ENCODE data around the gene NRBP1.

NRBP1 gene

DNA sequence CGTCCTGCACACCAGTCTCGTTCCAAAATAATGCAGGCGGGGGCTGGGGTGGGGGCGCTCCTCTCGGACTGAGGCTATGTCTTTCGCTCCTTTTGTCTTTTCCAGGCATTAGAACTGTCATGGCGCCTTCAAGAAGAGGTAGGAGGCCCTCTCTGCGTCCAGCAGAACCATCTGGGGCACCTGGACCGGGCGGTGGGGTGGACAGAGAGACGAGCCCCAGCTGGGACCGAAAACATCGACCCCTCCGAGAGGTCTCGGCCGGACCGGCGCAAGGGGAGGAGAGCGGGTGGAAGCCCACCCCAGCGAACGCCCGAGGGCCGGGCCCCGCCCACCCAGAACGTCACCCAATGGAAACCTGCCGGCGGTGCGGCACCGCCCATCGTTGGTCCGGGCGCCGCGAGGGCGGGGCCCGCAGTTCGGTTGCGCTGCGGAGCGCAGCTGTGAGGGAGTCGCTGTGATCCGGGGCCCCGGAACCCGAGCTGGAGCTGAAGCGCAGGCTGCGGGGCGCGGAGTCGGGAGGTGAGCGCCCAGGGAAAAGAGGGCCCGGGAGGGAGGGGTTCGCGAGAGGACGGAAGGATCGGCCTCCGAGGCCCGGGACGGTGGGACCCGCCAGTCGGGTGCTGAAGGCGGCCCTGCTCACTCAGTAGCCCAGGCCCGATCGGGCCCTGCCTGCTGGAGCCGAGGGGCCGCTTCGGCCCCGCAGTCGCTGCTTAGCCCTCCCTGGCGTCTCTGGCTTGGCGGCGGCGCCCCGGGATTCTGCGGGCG lies at the start of gene NRBP1:
Gene NRBP1 (plus strand): TSS at position 419 of the 765 bp plus-strand sequence. CDS start 4,643 bp downstream, outside the sequence.
- in situ Hi-C loops (cut with MboI; ENCODE audit: low pct_unique_long_range_greater_than_20kb, low sequenced_read_pairs): no loop called here
- DNase-seq: peak; percentile 92

DNA sequence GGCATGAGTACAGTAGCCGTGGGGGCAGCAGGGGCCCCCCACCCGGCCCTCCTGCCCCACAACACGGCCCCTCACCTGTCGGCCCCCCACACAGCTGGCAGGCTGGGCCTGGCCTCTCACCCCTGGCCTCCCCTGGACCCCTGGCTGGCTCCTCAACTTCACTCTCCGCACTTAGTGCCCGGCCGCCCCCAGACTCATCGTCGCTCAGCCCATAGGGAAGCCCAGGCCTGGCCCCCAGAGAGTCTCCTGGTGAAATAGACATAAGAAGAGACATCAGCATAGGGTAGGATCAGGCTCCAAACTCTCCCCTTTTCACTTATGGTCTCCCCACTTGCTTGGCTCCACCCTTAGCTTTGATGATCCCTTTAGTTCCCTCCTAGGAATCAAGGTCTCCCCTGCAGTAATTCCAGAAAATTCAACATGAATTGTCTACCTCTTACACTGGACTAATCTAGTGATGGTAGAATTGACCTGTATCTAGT lies 49.6 kb upstream of the NRBP1 start:
- DNase-seq: no peak

DNA sequence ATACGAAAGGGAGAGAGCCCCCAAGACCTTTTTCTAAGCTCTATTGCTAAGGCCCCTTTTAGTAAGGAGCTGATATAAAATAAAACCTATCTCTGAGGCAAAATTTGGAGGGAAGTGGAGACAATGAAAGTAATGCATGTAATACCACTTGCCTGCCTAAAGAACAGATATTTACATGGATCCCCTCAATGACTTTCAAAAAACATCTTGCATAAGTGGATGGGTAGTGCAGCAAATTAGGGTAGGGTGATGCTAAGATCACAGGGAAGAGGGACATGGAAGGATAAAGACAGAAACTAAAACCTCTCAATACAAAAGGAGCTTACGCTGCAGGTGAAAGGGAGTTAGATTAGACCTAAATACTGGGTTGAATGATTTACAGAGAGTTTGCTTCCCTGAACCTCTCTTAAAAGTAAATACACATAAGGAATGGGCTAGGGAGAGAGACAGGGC lies 49.0 kb upstream of the NRBP1 start:
- peak; percentile 37 for DNase-seq
- in situ Hi-C loops (cut with MboI; ENCODE audit: low pct_unique_long_range_greater_than_20kb, low sequenced_read_pairs): no loop called here

More for the DNA sequence above, 49.6 kb upstream of the NRBP1 start:
- in situ Hi-C loops (cut with MboI; ENCODE audit: low pct_unique_long_range_greater_than_20kb, low sequenced_read_pairs): no loop called here

DNA sequence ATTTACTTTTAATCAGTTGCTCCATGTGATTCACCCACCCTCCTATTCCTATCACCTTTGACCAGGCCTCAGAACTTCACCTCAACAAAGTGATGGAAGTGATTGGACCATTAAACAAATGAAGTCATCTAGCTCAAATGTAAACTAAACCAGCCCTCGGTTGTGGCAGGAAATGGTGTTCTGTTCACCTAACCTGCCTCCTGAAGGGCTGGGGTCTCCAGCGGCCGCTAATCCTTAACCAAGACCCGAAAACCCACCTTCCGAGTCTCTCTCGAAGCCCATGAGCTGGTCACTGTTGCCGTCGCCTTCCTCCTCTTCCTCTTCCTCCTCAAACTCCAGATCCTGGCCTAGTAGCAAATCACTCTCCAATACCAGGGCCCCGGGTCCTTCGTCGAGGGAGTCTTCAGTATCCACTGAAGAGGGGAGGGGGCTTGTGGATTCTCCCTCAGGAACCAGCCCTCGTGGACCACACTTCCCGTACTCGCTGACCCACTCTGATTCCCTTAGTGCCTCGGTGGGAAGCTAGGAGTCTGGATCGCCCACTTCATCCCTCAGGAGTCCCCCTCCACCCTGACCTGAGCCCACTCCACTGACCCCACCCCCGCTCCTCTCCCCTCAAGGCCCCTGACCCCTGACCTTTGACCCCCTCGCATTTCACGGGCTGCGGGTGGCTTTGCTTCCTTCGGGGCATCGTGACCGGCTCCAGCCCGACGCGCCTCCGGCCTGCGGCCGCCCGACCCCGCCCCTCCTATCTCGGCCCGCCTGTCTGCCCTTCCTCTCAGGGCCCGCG lies 48.4 kb upstream of the NRBP1 start:
- in situ Hi-C loops (cut with MboI; ENCODE audit: low pct_unique_long_range_greater_than_20kb, low sequenced_read_pairs): no loop called here
- peak; percentile 44 for DNase-seq

DNA sequence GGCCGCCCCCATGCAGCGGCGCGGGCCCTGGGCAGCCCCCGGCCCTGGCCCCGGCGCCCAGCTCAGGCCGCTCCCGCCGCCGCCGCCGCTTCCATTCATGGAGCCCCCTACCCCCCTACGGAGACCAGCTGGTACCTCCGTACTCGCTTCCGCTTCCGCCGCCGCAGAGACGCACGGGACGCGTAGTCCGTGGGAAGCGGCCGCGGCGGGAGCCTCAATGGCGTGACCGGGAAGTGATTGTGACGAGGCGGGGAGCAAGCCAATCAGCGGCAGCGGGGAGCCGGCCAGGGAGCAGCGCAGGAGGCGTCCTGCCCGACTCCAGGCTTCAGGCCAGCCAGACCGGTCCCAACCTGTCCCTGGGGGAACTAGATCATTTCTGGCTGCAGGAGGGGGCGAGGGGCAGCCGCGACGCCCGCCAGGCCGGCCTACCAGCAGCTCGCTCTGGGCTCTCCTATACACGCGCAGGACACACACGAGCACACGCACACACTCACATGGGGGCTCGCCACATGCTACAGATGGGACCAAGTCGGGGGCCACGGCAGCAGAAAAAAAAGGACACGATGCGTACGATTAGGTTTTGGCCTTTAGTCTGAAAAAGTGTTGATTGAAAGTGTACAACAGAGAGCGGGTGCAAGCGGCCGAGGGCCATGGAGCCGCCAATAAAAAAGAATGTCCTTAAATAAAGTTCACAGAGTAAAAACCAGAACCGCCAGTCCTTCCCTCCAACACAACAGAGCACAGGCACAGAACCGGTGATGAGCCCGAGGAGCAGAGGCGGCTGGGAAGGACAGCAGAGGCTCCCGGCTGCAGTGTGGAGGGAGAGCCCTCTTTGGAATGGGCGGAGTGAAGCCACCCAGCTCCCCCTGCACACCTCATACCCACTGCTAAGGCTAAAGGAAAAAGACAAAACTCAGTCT lies 47.5 kb upstream of the NRBP1 start, which contains the start of gene ZNF513:
Gene ZNF513 (minus strand): TSS at position 109 of the 920 bp plus-strand sequence. CDS start 208 bp downstream, outside the sequence.
- peak; percentile 90 for DNase-seq
- in situ Hi-C loops (cut with MboI; ENCODE audit: low pct_unique_long_range_greater_than_20kb, low sequenced_read_pairs): no loop called here

DNA sequence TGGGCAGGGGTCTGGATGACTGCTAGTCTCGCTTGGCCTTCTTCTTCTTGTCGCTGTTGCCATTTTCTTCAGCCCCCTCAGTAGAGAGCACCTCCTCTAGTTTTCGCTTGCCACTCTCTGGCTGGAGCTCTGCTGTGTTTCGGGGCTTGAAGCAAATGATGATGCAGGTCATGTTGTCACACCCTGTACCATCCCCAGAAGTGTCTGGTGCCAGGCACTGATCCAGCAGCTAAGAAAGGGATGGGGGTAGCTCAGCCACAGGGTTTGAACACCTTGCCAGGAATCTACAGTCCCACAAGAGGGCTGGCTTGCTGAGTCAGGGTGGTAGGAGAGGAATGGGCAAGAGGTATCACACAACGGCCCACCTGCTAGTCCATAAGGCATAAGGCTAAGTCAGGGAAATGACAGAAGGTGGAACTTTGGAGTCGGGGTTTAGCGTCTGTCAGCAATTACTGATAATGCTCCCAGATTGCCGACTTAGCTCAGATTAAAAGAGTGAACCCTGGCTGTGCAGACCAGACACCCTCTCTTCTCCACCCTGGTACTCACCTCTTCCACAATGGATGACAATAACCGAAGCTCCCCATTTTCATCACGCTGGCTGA lies 46.8 kb upstream of the NRBP1 start:
- no peak for DNase-seq
- in situ Hi-C loops (cut with MboI; ENCODE audit: low pct_unique_long_range_greater_than_20kb, low sequenced_read_pairs): no loop called here

DNA sequence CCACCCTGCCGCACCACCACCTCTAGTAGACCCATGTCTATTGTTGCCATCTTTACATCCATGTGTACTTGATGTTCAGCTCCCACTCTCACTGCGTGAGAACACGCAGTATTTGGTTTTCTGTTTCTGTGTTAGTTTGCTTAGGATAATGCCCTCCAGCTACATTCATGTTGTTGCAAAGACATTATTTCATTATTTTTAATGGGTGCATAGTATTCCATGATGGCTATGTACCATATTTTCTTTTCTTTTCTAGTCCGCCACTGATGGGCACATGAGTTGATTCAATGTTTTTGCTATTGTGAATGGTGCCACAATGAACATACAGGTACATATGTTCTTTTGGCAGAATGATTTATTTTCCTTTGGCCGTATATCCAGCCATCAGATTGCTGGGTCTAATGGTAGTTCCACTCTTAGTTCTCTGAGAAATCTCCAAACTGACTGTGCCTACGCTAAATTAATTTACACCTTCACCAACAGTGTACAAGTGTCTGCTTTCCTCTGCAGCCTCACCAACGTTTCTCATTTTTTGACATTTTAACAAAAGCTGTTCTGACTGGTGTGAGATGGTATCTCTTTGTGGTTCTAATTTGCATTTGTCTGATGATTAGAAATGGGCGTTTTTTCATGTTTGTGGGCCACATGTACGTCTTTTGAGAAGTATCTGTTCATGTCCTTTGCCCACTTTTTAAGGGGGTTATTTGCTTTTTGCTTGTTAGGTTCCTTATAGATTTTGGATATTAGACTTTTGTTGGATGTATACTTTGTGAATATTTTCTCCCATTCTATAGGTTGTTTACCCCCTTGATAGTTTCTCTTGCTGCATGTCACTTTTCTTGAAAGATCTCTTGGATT lies 37.4 kb upstream of the NRBP1 start:
- DNase-seq: no peak
- in situ Hi-C loops (cut with MboI; ENCODE audit: low pct_unique_long_range_greater_than_20kb, low sequenced_read_pairs): no loop called here

DNA sequence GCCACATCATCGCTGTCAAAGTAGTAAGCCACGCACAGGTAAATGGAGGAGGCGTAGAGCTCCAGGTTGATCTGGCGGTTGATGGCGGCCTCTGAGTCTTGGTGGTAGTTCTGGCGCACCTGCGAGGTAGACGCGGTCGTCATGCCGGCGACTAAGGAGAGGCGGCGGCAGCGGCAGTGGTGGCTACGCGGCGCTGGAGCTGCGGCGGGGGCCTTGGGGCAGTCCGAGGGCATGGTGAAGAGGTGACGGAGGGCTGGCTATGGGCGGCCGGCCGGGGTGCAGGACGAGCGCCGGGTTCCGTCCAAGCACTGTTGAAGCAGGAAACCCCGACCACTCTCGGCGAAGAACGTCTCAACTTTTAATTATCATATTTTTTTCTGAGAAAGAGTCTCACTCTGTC lies 35.2 kb upstream of the NRBP1 start:
- in situ Hi-C loops (cut with MboI; ENCODE audit: low pct_unique_long_range_greater_than_20kb, low sequenced_read_pairs): no loop called here

DNA sequence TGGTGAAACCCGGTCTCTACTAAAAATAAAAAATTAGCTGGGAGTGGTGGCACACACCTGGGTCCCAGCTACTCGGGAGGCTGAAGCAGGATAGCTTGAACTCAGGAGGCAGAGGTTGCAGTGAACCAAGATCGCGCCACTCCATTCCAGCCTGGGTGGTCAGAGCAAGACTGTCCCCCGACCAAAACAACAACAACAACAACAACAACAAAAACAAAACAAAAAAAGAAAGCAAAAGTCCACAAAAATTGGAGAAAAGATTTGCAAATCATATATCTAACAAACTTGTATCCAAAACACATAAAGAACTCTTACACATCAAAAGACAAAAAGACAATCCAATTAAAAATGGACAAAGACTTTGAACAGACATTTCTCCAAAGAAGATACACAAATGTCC lies 29.5 kb upstream of the NRBP1 start:
- DNase-seq: no peak
- in situ Hi-C loops (cut with MboI; ENCODE audit: low pct_unique_long_range_greater_than_20kb, low sequenced_read_pairs): no loop called here

More for the DNA sequence above, 35.2 kb upstream of the NRBP1 start:
- DNase-seq: no peak

DNA sequence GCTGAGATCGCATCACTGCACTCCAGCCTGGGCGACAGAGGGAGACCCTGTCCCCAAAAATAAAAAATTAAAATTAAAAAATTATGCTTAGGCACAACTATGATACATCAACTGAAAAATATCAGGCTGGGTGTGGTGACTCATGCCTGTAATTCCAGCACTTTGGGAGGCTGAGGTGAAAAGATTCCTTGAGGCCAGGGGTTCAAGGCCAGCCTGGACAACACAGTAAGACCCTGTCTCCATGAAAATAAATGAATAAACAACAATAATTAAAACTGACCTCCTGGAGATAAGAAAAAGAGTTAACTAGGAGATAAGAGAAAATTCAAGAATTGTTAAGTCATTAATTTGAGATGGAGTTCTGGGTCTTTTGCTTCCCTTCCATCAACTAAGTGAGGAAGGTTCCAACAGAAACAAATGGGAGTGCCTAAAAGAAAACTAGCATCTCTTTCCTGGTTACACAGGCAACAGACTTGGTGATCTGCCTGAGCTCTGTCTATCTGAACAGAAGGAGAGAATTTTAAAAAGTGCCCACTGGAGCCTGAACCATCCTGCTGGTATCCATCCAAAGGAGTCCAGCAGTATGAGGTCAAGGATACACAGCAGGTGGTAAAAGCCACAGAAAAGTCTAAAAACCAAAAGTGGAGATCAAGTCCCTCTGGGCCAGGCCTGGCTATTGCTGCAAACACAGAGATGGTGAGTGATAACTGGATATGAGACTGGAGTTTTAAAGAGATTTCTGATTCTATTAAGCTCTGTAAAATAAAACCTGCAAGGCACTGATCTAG lies 27.9 kb upstream of the NRBP1 start:
- in situ Hi-C loops (cut with MboI; ENCODE audit: low pct_unique_long_range_greater_than_20kb, low sequenced_read_pairs): no loop called here
- no peak for DNase-seq

DNA sequence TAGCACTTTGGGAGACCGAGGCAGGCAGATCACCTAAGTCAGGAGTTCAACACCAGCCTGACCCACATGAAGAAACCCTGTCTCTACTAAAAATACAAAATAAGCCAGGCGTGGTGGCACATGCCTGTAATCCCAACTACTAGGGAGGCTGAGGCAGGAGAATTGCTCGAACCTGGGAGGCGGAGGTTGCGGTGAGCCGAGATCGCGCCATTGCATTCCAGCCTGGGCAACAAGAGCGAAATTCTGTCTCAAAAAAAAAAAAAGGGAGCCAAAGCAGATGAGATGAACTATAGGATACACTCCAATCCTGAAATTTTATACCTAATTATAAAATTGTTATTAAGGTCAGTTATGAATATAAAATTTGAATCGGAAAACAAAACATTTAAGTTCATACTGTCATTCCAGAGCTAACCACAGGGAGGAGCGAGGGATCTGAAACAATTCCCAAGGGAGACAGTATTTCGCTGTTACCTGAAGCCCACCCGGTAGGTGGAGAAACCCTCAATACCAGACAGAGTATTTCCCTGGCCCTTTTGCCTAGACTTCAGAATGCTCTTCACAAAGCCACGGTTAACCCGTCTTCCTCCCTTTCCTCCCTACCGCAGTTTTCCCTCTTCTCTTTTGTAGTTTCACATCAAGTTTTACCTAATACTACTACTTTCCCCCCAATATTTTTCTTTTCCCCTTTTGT lies 20.5 kb upstream of the NRBP1 start:
- DNase-seq: peak; percentile 59
- in situ Hi-C loops (cut with MboI; ENCODE audit: low pct_unique_long_range_greater_than_20kb, low sequenced_read_pairs): no loop called here

DNA sequence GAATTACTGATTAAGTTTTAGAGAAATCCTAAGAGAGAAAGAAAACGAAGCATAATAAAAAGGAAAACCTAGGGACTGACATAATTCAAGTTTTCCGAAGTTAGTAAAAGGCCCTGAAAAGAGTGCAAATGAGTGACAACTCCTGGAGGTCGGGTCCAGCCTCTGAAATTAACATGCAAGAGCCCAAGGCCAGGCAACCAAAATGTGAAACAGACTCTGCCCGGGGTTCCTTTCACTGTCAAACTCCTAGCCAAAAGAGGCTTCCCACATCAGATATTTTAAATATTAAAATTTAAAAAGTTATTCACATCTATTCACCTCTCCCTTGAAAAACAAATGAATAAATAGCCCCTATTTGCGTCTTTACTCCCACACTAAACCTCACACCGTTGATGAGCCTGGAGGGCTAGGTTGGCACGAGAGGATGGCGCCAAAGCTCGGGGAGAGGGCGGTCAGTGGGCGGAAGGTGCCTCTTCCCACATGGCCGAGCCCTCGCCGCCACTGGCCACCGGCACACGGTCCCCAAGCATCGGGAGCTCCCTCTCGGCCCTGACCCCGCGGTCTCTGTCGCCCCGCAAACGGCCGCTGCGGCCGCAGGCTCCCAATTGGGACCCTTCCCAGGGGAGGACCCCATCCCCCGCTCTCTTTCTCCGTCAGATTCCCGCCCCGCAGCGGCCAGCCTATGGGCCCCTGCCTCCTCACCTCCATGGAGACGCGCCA lies 19.7 kb upstream of the NRBP1 start:
- in situ Hi-C loops (cut with MboI; ENCODE audit: low pct_unique_long_range_greater_than_20kb, low sequenced_read_pairs): no loop called here
- peak; percentile 37 for DNase-seq

DNA sequence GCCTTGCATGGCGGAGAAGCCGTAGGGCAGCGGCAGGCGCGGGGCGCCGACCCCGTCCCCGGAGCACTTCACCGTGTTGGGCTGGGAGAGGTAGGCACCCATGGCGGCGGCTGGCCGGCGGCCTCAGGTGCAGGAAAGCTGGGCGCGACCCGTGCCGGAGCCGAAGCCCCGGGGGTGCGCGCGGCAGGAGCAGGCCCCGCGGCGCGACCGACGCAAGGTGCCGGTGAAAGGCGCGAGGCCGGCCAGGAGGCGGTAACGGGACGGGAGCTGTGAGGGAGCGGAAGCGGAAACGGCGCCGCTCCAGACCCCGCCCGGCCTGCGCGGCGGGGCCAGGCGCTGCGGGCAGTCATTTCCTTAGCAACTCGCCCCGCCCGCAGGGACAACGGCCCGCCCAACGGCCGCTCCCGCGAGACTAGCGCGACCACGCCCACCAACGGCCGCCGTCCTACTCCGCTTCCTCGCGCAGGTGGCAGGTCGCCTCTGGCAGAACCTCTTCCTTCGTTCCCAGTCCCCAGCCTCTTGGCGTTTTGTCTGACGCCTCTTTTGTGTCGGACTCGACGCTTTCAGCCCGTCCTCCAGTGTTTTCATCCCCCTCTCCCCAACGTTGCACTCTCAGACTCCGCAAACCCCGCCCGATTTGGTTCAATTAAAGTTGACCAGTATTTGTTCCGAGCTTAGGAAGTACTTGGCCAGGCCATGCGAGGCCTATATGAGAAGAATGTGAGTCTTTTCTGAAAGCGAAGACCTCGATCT lies 18.9 kb upstream of the NRBP1 start, which contains the start of gene PPM1G:
Gene PPM1G (minus strand): TSS at position 271 of the 753 bp plus-strand sequence. CDS start 169 bp downstream, at position 102.
- DNase-seq: peak; percentile 97
- in situ Hi-C loops (cut with MboI; ENCODE audit: low pct_unique_long_range_greater_than_20kb, low sequenced_read_pairs): no loop called here

DNA sequence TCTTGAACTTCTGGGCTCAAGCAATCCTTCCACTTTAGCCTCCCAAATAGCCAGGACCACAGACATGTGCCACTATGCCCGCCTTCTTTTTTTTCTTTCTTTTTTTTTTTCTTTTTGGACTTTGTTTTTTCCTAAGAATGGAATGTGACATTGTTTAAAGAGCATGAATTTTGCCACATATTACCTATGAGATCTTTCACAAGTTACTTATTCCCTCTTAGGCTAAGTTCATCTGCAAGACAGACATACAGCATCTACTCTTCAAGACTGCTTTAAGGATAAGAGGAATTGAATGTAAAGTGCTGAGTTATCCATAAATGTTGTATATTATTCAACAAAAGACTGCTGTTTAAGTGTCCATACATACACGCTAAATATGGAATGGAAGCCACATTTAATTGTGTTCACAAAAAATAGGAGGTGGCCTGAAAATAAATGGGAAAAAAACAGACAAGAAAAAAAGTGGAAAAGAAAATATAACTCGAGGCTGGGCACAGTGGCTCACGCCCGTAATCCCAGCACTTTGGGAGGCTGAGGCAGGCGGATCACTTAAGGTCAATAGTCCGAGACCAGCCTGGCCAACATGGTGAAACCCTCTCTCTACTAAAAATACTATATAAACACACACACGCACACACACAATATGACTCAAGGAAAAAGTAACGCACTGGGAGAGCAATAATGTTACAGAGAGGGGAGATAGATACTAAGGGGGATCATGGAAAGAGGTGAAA lies 15.8 kb upstream of the NRBP1 start:
- no peak for DNase-seq
- in situ Hi-C loops (cut with MboI; ENCODE audit: low pct_unique_long_range_greater_than_20kb, low sequenced_read_pairs): no loop called here
